ENCODE results near the gene SMIM1. TPM values are rescaled to one million over a fixed set of nuclear protein-coding genes. Genes with fewer than 3 reads are reported as not detected.

SMIM1 gene
- total RNA-seq, 1 experiment from 2014 or later, result 7.1 TPM

- ChIA-PET POLR2A (no interaction called here), CTCF (interaction anchor here (1.3 kb wide), 1 partner anchor 11 kb away, joined by 6 read pairs; no protein-coding TSS in a partner anchor)
- Histone ChIP-seq H3K9me3 (no peaks in the 10 kb centered on the region), H3K4me3 (ENCODE audit: low read depth, low read length) (no peak overlapping the region), H3K27me3 (replicated peaks; ENCODE audit: control insufficient read depth, insufficient read depth, low read length) (no peaks in the 10 kb centered on the region), H3K36me3 (ENCODE audit: control insufficient read depth, insufficient read depth, low read length) (no peaks in the 10 kb centered on the region), H3K4me1 (no peaks in the 10 kb centered on the region)
- no TSS peak for BruUV-seq (replicated peaks)
- H3K27ac Mint-ChIP-seq (ENCODE audit: unreplicated experiment), result no peak overlapping the region
- no peaks in the 10 kb centered on the region for H3K27me3 Mint-ChIP-seq (ENCODE audit: insufficient read depth, unreplicated experiment)
- no peaks in the 10 kb centered on the region for H3K9me3 Mint-ChIP-seq (ENCODE audit: unreplicated experiment)
- no peak overlapping the region for H3K4me3 Mint-ChIP-seq (ENCODE audit: unreplicated experiment)
- no peaks in the 10 kb centered on the region for H3K4me1 Mint-ChIP-seq (ENCODE audit: low read depth, unreplicated experiment)
- DNase-seq, result no peak
- no peak for TF ChIP-seq CTCF (IDR thresholded peaks at IDR 0.05; ENCODE audit: insufficient read depth in 1 of 2, low read depth in 1 of 2, low read length in 1 of 2, severe bottlenecking in 1 of 2, unreplicated experiment in 1 of 2)
- intact Hi-C loops (cut with micrococcal nuclease; ENCODE audit: unreplicated experiment), result no loop called here
- no peaks in the 10 kb centered on the region for H3K36me3 Mint-ChIP-seq (ENCODE audit: insufficient read depth, unreplicated experiment)
These were observed 36.9 kb upstream of the SMIM1 start for GRCh38 chr1:3735688-3736087.

GRCh38 chr1:3736131-3736561, 36.4 kb upstream of the SMIM1 start:
- H3K4me1 ChIP-seq, result no peaks in the 10 kb centered on the region
- POLR2A ChIA-PET, result no interaction called here
- no peaks in the 10 kb centered on the region for H3K9me3 ChIP-seq
- H3K4me3 ChIP-seq (ENCODE audit: low read depth, low read length), result no peak overlapping the region
- no peaks in the 10 kb centered on the region for H3K36me3 ChIP-seq (ENCODE audit: control insufficient read depth, insufficient read depth, low read length)
- Mint-ChIP-seq H3K4me3 (ENCODE audit: unreplicated experiment) (no peak overlapping the region), H3K27ac (ENCODE audit: unreplicated experiment) (no peak overlapping the region), H3K4me1 (ENCODE audit: low read depth, unreplicated experiment) (no peaks in the 10 kb centered on the region), H3K27me3 (ENCODE audit: insufficient read depth, unreplicated experiment) (no peaks in the 10 kb centered on the region), H3K9me3 (ENCODE audit: unreplicated experiment) (no peaks in the 10 kb centered on the region), H3K36me3 (ENCODE audit: insufficient read depth, unreplicated experiment) (no peaks in the 10 kb centered on the region)
- no peak for DNase-seq
- H3K27me3 ChIP-seq (replicated peaks; ENCODE audit: control insufficient read depth, insufficient read depth, low read length), result no peaks in the 10 kb centered on the region
- BruUV-seq (replicated peaks), result no TSS peak
- CTCF ChIA-PET, result no interaction called here
- no peak for TF ChIP-seq CTCF (IDR thresholded peaks at IDR 0.05; ENCODE audit: insufficient read depth in 1 of 2, low read depth in 1 of 2, low read length in 1 of 2, severe bottlenecking in 1 of 2, unreplicated experiment in 1 of 2)
- intact Hi-C loops (cut with micrococcal nuclease; ENCODE audit: unreplicated experiment), result no loop called here

DNA sequence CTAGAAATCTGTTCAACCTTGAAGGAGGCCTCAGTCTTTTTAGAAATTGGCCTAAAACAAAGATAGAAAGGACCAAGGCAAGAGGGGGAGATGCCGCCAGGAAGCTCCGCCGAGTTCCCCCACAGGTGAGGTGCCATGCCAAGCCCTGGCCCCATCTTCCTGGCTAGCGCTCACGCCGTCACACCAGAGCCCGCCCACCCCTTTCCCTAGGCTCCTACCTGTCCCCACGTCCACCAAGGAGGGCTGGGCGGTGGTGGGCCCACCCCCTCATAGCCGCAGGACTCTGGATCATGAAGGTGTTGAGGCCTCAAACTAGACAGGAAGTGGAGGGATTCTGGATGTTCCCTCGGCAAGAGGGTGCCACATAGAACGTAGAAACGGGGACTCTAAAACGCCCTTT, 35.8 kb upstream of the SMIM1 start:
- ChIA-PET POLR2A (no interaction called here), CTCF (no interaction called here)
- Mint-ChIP-seq H3K9me3 (ENCODE audit: unreplicated experiment) (no peaks in the 10 kb centered on the region), H3K4me1 (ENCODE audit: low read depth, unreplicated experiment) (no peaks in the 10 kb centered on the region), H3K36me3 (ENCODE audit: insufficient read depth, unreplicated experiment) (no peaks in the 10 kb centered on the region), H3K27me3 (ENCODE audit: insufficient read depth, unreplicated experiment) (no peaks in the 10 kb centered on the region), H3K27ac (ENCODE audit: unreplicated experiment) (no peak overlapping the region), H3K4me3 (ENCODE audit: unreplicated experiment) (no peak overlapping the region)
- H3K27me3 ChIP-seq (replicated peaks; ENCODE audit: control insufficient read depth, insufficient read depth, low read length), result no peaks in the 10 kb centered on the region
- no peaks in the 10 kb centered on the region for H3K4me1 ChIP-seq
- no peak for DNase-seq
- no peaks in the 10 kb centered on the region for H3K36me3 ChIP-seq (ENCODE audit: control insufficient read depth, insufficient read depth, low read length)
- intact Hi-C loops (cut with micrococcal nuclease; ENCODE audit: unreplicated experiment), result no loop called here
- H3K4me3 ChIP-seq (ENCODE audit: low read depth, low read length), result no peak overlapping the region
- TF ChIP-seq CTCF (IDR thresholded peaks at IDR 0.05; ENCODE audit: insufficient read depth in 1 of 2, low read depth in 1 of 2, low read length in 1 of 2, severe bottlenecking in 1 of 2, unreplicated experiment in 1 of 2), result no peak
- BruUV-seq (replicated peaks), result no TSS peak
- H3K9me3 ChIP-seq, result no peaks in the 10 kb centered on the region
